ENCODE data around the gene C14orf180.

The C14orf180 gene

DNA sequence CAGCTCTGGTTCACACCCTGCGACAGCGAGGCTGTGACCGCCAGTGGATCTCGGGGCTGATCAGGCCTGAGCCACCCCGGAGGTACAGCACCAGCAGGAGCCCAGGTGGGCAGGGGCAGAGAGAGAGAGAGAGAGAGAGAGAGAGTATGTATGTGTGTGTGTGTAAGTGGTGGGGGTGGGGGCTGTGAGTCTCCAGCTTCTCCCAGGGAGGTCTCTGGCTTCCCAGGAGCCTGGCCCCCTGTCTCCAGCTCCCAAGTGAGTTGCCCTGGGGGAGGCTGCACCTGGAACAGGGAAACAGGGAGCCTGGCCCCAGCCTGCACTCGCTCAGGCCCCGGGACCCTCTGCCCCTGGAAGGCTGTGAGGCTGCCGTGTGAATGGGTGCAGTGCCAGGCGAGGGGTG lies 2.0 kb downstream of the C14orf180 start:
- no peak for DNase-seq

GRCh38 chr14:104582005-104582404 lies 2.4 kb downstream of the C14orf180 start:
- no peak for DNase-seq

DNA sequence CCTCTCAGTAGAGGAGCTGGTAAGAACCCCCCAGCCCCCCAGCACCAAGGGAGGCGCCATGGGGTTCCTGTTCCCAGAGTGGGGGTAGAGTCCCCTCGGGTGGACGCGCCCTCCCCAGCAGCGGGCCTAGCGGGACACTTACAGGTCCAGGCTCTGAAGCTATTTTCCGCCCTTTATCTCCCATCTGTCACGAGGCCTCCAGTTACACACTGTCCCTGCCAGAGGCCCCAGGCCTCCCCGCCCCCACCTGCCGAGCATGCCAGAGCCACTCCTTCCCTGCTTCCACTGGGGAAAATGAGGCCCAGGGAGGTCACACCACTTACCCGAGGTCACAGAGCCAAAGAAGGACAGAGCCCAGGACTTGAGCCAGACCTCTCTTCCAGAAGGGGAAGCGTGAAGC lies 3.1 kb downstream of the C14orf180 start:
- no peak for DNase-seq

- no peak for DNase-seq
Measured at GRCh38 chr14:104583424-104584306, 4.1 kb downstream of the C14orf180 start.

GRCh38 chr14:104584557-104584956 lies 5.0 kb downstream of the C14orf180 start:
- DNase-seq: no peak

DNA sequence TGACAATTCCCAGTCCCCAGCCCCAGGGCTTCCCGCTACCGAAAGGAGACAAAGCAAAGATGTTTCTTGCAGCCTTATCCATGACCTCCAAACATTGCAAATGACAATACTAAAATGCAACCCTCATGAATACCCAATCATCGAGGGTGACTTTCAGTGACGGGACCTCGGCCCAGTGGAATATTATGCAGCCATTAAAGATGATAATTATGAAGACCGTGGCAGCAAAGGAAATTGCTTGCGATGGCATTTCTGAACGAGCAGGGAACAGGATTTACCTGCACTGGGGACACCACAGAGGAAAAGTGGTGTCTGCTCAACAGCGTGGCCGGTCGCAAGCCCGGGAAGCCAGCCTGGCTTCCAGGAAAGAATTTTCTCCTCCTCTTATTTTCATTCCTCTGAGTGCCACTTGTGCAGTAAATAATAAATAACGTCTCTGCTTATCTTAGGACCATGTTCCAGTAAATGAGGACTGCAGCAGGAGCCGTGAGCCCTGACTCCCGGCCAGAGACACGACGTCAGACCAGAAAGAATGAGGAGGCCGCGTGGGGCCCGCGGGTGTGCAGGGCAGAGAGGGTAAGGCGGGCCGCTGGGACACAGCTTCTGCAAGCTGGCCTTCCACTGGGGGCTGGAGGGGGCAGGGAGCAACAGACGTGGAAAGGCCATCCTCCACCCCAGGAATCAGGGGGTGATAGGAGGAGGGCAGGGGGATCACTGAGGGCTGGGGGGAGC lies 6.6 kb downstream of the C14orf180 start:
- no peak for DNase-seq

- DNase-seq: no peak
Measured at GRCh38 chr14:104586832-104587620, 7.5 kb downstream of the C14orf180 start.

DNA sequence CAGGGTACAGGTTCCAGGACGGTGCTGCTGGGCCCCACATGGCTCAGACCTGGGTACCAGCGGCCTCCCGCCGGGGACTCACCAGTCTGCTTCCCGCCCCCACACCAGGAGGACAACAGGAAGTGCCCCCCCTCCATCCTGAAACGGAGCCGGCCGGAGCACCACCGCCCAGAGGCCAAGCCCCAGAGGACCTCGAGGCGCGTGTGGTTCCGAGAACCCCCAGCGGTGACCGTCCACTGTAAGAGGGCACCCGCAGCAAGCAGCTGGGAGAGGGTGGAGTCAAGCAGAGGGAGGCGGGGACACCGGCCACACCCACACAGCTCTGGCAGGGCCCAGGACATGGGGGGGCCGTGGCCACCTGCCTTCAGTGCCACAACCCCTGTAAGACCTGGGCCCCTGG lies 8.1 kb downstream of the C14orf180 start:
- DNase-seq: no peak

- no peak for DNase-seq
Measured at GRCh38 chr14:104588066-104588857, 8.7 kb downstream of the C14orf180 start.

DNA sequence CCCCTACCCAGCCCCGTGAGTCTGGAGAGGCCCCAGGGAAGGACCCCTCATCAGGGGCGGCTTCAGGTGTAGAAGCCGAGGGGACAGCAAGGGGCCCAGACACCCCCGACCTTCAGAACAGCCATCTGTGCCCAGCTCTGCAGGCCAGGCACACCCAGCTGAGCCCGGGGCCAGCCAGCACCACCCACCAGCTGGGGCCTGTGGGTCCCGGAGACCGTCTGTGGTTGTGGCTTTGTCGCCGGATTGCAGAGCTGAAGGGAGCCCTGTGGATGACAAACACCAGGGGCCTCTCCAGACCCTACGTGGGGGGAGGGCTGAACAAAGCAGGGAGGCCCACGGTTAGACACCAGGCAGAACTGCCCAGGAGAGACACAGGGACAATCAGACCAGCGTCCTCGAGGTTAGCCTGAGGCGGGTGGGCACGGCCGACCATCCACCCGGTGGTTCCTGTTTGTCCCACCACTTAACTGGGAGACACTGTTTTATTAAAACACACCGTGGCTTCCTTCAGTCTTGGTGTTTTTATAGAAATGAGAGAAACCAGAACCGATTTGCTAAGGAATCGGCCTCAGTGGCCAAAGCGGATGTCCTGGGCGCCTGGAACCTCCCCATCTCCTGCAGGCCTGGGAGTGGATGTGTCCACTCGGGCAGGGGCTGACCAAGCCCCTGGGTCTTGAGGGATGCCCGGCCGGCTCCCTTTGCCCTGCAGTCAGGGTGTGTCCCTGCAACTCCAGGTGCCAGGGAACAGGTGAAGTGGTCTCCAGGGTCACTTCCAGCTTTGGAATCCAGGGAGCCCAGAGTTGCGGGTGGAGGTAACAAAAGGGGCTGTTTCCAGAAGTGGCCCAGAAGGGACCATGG lies 10.0 kb downstream of the C14orf180 start:
- no peak for DNase-seq

GRCh38 chr14:104590240-104590965 lies 10.8 kb downstream of the C14orf180 start:
- DNase-seq: no peak

DNA sequence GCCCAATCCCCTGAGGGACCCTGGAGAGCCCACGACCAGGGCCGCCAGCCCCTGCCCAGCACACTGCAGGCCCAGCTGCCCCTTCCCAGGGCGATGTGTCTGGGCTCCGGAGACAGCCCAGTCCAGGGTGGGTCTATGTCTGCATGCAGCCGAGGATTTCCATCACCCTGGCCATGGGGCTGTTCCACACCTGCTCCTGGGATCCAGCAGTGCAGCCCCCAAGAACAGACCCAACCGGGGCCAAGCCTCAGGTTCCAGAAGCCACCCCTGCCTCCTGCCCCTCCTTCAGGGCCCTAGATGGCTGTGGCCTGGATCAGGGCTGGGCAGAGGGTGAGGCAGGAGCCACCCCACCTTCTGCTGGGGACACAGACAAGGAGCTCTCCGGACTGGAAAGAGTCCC lies 11.5 kb downstream of the C14orf180 start:
- DNase-seq: no peak

DNA sequence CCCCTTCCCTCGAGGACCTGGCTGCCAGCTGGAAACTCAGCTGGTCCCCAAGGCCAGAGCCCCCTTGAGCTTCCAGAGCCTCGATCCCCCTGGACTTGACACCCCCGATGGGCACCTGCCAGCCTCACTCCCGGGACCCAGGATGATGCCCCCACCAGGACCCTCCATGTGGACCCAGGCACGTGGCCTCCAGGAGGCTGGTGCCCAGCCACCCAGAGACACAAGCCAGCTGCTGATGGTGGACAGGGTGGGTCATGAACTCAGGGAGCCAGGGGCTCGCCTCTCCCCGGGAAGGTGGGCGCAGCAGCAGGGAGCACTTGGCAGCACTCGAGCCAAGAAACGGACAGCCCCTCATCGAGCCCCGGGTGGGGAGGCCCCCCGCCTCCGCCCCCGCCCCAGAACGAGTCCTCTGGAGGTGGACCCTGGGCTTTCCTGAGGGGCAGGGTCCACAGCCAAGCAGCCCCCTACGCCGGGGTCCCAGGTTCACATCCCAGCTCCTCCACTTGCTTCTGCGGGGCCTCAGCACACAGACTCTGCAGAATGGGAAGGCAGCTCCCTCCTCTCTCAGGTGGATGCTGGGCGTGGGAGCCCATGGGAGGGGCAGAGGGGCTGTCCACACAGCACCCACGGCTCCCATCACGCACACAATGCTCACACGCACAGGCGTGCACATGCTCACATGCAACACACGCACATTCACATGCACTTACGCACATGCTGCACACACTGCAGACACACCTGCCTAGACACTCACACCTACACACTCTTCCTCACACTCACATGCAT lies 12.1 kb downstream of the C14orf180 start:
- no peak for DNase-seq

DNA sequence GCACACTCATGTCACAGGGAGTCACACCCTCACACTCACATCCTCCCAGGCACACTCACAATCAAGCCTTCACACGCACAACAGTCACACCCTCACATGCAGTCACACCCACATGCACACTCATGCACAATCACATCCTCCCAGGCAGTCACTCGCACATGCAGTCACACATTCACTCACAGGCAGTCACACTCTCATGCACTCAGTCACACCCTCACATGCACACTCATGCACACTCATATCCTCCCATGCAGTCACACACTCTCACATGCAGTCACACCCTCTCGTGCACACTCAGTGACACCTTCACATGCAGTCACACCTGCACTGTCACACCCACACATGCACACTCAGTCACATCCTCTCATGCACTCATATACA lies 12.7 kb downstream of the C14orf180 start:
- no peak for DNase-seq

DNA sequence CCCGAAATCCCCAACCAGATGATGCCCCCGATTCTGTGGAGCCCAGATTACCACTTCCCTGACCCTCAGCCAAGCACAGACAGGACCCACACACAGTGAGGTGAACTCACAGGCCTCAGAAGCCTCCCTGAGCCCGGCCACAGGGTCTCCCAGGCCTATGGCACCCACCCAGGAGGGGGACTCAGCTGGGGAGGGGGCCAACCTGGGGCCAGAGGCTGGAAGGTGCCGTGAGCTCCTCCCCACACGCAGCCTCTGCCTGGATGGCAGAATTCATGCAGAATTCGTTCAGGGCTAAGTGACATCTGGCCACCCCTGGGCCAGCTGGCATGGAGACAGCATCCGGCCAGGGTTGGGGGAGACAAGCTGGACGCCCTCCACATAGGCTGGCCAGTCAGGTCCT lies 13.2 kb downstream of the C14orf180 start:
- DNase-seq: no peak

DNA sequence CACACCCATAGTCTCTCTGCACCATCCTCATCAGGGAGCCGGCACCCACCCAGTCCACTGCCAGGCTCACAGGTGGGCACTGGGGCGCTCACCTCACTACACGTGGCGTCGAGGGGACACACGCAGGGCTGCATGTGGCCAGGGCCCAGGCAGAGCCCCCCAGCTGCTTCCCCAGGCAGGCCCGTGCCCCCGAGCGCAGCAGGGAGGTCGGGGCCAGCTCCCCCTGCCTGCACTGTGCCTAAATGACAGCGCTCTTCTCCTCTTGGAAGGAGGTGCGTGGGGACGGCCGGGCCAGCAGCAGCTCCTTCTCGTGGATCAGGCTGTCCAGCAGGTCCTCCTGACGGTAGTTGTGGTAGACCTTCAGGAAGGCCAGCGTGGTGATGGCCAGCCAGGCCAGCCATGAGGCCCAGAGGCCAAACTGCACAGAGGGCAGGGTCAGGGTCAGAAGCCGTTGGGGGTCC lies 13.7 kb downstream of the C14orf180 start:
- DNase-seq: no peak

DNA sequence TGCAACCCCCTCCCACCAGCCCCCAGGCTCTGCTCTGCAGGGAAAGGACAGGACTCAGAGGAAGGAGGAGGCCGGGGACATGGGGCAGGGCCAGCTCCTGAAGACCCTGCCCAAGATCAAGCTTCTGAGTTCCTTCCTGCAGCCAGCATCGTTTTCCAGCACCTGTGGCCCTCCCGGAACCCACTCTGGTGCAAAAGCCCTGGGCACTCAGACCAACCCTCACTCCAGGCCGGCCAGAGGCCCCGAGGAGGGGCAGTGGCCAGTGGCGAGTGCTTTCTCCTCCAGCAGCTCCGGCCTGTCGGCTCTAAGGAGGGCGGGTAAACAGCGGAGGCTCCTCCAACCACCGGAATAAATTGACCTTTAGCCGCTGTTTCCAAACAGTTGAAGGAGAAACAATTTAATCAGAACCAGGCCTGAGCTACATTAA lies 14.2 kb downstream of the C14orf180 start:
- DNase-seq: no peak

- no peak for DNase-seq
Measured at GRCh38 chr14:104594310-104595046, 14.9 kb downstream of the C14orf180 start.

DNA sequence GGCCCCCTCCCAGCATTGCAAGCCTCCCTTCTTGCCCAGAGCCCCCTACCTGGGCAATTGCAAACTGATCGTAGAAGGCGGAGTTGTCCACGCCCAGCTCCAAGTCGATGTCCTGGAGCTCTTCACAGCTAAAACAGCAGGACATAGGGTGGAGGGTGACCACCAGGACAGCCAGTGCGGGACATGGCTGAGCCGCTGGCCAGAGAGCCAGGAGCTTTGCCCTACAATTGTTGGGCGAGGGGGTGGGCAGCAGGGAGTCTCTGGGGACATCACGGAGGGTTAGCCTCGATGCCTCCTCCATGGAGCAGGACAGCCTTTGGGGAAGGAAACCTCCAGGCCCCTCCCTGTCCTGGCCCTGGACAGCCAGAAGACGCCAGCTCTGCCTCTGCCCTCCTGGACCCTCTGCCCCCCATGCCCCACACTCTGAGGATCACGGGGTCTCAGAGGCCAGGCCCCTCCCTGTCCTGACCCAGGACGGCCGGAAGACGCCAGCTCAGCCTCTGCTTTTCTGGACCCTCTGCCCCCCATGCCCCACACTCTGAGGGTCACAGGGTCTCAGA lies 15.6 kb downstream of the C14orf180 start:
- no peak for DNase-seq

Data from activated T-cell treated with anti-CD3 and anti-CD28 coated beads, Interleukin-2, amount 50 U/mL, for 1 hour (primary cell).